IMR-90 (cell line): ENCODE data around the gene C3orf85.

Experiments
- FOS ChIP-seq: fragments of 150-350 bp; IDR thresholded peaks from 2 replicates; pipeline ENCODE4 v1.6.1; 2016; ENCODE audit warnings: low read depth, low read length
- MAZ ChIP-seq: IDR thresholded peaks from 2 replicates; pipeline ENCODE4 v1.6.1; 2012; ENCODE audit warnings: low read depth, mild to moderate bottlenecking, low read length, improper control_type of control experiment, moderate library complexity, borderline replicate concordance
- POLR2A ChIP-seq: IDR thresholded peaks from 2 replicates; pipeline ENCODE4 v1.6.1; 2012; ENCODE audit warnings: mild to moderate bottlenecking, low read depth, low read length
- RAD21 ChIP-seq: IDR thresholded peaks from 2 replicates; pipeline ENCODE4 v1.6.1; 2012; ENCODE audit warnings: low read length, improper control_type of control experiment
- RFX5 ChIP-seq: IDR thresholded peaks from 2 replicates; pipeline ENCODE4 v1.8.0; 2012; ENCODE audit warnings: low read depth, mild to moderate bottlenecking, low read length, moderate library complexity
- SMC3 ChIP-seq: fragments of 150-350 bp; IDR thresholded peaks from 2 replicates; pipeline ENCODE4 v1.6.1; 2016; ENCODE audit warnings: low read depth, mild to moderate bottlenecking, antibody characterized with exemption, low read length, moderate library complexity
- USF2 ChIP-seq: fragments of 150-350 bp; IDR thresholded peaks from 2 replicates; pipeline ENCODE4 v1.6.1; 2017; ENCODE audit warnings: mild to moderate bottlenecking, antibody characterized with exemption, low read length, low read depth
- TF ChIP-seq, protein P1 (sequence below): conservative IDR thresholded peaks from 2 replicates; pipeline ENCODE4 v1.5.1; 2012; ENCODE audit warnings: mild to moderate bottlenecking, low read depth, low read length, improper control_type of control experiment
- TF ChIP-seq, protein P2 (sequence below): fragments of 150-350 bp; IDR thresholded peaks from 2 replicates; pipeline ENCODE4 v1.6.1; 2016; ENCODE audit warnings: low read depth, mild to moderate bottlenecking, low read length, moderate library complexity, borderline replicate concordance

DNA sequence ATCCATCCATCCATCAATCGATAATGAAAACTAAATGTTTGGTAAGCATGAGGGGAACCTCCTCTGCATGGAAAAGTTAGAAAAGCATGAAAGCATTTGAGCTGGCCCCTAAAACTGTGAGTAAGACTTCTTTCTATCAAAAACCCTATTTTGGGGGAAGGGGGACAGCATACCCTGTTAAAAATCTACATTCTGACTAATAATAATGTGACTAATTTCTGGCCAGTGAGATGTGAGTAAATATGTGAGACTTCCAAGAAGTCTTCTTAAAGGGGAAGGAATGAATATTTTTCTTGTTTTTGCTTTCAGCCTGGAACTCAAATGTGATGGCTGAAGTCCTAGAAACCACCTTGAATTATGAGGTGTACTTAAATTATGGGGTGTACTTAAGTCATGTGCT, 54.9 kb downstream of the C3orf85 start:
- TF ChIP-seq, protein P1, sequence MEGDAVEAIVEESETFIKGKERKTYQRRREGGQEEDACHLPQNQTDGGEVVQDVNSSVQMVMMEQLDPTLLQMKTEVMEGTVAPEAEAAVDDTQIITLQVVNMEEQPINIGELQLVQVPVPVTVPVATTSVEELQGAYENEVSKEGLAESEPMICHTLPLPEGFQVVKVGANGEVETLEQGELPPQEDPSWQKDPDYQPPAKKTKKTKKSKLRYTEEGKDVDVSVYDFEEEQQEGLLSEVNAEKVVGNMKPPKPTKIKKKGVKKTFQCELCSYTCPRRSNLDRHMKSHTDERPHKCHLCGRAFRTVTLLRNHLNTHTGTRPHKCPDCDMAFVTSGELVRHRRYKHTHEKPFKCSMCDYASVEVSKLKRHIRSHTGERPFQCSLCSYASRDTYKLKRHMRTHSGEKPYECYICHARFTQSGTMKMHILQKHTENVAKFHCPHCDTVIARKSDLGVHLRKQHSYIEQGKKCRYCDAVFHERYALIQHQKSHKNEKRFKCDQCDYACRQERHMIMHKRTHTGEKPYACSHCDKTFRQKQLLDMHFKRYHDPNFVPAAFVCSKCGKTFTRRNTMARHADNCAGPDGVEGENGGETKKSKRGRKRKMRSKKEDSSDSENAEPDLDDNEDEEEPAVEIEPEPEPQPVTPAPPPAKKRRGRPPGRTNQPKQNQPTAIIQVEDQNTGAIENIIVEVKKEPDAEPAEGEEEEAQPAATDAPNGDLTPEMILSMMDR = no peak
- TF ChIP-seq POLR2A (no peak), FOS (no peak), USF2 (no peak), RFX5 (no peak), RAD21 (no peak), SMC3 (no peak), MAZ (no peak)
- TF ChIP-seq, protein P2, sequence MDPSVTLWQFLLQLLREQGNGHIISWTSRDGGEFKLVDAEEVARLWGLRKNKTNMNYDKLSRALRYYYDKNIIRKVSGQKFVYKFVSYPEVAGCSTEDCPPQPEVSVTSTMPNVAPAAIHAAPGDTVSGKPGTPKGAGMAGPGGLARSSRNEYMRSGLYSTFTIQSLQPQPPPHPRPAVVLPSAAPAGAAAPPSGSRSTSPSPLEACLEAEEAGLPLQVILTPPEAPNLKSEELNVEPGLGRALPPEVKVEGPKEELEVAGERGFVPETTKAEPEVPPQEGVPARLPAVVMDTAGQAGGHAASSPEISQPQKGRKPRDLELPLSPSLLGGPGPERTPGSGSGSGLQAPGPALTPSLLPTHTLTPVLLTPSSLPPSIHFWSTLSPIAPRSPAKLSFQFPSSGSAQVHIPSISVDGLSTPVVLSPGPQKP = no peak
